ENCODE results near the gene NLGN1. TPM values are rescaled to one million over a fixed set of nuclear protein-coding genes. Genes with fewer than 3 reads are reported as not detected.
A peak's percentile ranks its signal among the peaks of the same experiment; 100 is the strongest.

The NLGN1 gene
- total RNA-seq, 1 experiment from 2014 or later, result 4.0 TPM

- Histone ChIP-seq H3K9me3 (no peaks in the 10 kb centered on the region), H3K36me3 (no peaks in the 10 kb centered on the region; the same call in 1 of the 2 replicates), H3K4me3 (no peak overlapping the region), H3K27me3 (no peaks in the 10 kb centered on the region)
- peak; percentile 4 for DNase-seq
Measured at GRCh38 chr3:173785004-173785403, 387.5 kb downstream of the NLGN1 start.

DNA sequence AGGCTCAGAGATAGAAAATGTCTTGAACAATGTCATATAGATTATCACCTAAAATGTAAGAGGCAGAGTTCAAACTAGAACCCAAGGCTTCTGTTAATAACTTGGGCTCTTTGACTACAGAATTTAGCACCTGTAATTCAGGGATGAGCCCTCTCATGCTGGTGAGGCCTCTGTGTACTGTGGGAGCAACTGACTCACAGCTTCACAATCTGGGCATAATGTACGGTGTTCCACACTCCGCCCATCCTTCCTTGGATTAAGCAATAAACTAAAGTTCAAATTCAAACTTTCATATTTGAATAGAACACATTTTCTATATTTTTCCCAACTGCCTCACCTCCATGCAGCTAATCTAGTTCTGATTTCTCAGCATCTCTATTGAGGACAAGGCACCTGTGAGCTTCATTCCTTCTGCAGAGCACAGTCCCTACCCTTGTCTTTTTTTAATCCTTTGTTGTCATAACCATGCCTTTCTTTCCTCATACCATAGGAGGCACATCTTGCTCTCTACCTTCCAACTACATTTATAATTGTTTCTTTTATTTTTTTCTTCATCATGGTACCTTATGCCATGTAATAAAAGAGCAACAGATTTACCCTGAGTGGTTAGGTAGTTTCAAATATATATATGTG is 392.1 kb downstream of the NLGN1 start:
- no peaks in the 10 kb centered on the region; the same call in 1 of the 2 replicates for H3K36me3 ChIP-seq
- H3K27me3 ChIP-seq, result no peaks in the 10 kb centered on the region
- H3K9me3 ChIP-seq, result no peaks in the 10 kb centered on the region
- H3K4me3 ChIP-seq, result no peak overlapping the region
- DNase-seq, result peak; percentile 9

DNA sequence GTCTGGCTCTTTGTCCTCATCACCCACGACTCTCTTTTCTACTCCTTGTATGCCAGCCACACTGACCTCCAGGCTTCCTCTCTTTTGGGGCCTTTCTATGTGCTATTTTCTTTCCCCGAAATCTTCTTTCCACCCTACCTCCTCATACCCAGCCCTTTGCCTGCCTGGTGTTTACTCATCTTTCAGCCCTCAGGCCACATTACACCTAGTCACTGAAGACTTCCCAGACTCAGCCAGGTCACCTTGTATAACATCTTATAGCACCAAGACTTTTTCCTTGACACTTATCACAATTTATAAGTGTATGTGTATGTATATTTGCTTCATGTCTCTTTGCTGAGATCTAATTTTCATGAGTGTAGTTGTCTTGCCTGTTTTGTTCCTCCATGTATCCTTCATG is 396.4 kb downstream of the NLGN1 start:
- Histone ChIP-seq H3K9me3 (no peaks in the 10 kb centered on the region), H3K27me3 (no peaks in the 10 kb centered on the region), H3K36me3 (no peaks in the 10 kb centered on the region), H3K4me3 (no peak overlapping the region)
- no peak for DNase-seq

DNA sequence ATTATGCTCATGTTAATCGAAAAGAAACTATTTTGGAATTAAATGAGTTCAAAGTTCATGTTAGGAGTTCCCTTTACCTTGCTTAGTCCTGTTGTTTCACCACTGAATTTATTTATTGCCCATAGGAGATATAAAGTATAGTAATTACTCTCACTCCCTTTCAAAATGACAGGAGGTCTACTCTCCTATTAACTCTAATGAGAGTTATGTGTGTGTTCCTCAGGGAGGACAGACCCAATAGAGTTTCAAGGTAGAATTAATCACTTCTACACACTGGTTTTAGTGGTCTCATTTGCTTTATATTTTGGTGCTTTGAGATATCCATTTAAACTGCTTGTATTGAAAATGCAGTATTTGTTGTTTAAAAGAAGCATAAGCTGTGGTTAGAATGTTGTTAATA is 398.9 kb downstream of the NLGN1 start:
- no peaks in the 10 kb centered on the region for H3K9me3 ChIP-seq
- H3K4me3 ChIP-seq, result no peak overlapping the region
- H3K27me3 ChIP-seq, result no peaks in the 10 kb centered on the region
- no peaks in the 10 kb centered on the region for H3K36me3 ChIP-seq
- DNase-seq, result no peak

DNA sequence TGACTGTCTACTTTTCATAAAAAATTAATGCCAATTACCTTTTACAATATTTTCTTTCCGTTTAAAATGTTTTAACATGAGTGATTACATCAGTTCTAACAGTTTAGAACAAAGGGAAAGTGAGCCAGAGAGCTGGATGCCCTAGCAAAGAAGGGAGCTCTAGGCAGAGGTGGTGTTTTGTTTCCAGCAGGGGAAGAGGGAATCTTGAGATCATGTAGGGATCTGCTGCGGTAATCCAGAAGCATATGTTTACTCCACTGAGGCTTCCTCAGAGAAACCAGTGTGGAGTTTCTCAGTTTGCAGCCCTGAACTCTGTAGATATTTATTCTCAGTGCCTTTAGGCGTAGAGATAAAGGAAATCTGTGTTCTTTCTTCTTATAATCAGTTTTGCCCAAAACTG is 399.3 kb downstream of the NLGN1 start:
- H3K36me3 ChIP-seq, result no peaks in the 10 kb centered on the region
- H3K4me3 ChIP-seq, result no peak overlapping the region
- no peak for DNase-seq
- no peaks in the 10 kb centered on the region for H3K27me3 ChIP-seq
- H3K9me3 ChIP-seq, result no peaks in the 10 kb centered on the region

GRCh38 chr3:173799060-173799816 is 401.7 kb downstream of the NLGN1 start:
- H3K36me3 ChIP-seq, result no peaks in the 10 kb centered on the region
- H3K4me3 ChIP-seq, result no peak overlapping the region
- no peaks in the 10 kb centered on the region for H3K27me3 ChIP-seq
- DNase-seq, result no peak
- H3K9me3 ChIP-seq, result no peaks in the 10 kb centered on the region

DNA sequence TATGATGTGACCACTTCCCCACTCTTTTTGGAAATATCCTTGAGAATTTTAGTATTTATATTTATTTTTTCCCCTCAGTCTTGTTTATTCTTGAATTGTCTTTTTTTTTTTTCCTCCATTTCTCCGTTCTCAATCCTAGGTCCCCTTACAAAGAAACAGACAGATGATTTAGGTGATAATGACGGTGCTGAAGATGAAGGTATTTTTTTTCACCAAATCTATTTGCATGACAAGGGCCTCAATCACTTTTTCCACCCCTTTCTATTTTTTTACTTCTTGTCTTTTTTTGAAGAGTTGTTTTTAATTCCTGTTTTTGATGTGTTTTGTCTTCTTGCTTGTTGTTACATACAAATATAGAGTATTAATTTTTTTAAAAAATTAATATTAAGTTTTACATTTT is 402.6 kb downstream of the NLGN1 start:
- no peaks in the 10 kb centered on the region for H3K9me3 ChIP-seq
- H3K27me3 ChIP-seq, result no peaks in the 10 kb centered on the region
- H3K36me3 ChIP-seq, result no peaks in the 10 kb centered on the region
- H3K4me3 ChIP-seq, result no peak overlapping the region
- no peak for DNase-seq

- no peak for DNase-seq
- no peaks in the 10 kb centered on the region for H3K27me3 ChIP-seq
- H3K4me3 ChIP-seq, result no peak overlapping the region
- H3K36me3 ChIP-seq, result no peaks in the 10 kb centered on the region
- no peaks in the 10 kb centered on the region for H3K9me3 ChIP-seq
Measured at GRCh38 chr3:173814809-173815208, 417.3 kb downstream of the NLGN1 start.

- no peak for DNase-seq
- Histone ChIP-seq H3K9me3 (no peaks in the 10 kb centered on the region), H3K27me3 (no peaks in the 10 kb centered on the region), H3K4me3 (no peak overlapping the region), H3K36me3 (no peaks in the 10 kb centered on the region)
Measured at GRCh38 chr3:173819368-173819767, 421.8 kb downstream of the NLGN1 start.

DNA sequence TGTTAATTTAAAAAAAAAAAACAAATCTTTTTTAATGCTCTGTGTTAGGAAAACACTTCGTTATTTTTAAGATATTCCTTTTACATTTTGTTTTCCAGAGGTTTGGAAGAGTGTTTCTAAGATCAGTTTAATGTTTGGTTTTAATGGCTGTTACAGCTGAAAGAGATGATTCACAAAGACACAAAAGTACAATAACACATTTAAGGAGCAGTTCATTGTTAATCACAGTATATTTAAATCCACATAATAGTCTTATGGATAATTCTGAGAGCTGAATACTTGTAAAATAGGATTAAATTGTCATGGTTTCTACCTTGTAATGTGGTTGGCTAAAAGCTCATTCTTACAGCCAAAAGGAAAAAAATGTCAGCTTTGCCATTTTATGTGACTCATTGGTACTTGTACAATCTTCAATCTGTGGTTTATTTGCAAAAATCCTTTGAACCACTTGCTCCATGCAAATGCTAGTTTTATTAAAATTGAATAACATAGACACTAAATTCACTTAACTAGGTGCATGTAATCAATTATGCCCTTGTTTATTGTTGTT is 426.4 kb downstream of the NLGN1 start:
- DNase-seq, result no peak
- Histone ChIP-seq H3K4me3 (no peak overlapping the region), H3K27me3 (no peaks in the 10 kb centered on the region), H3K9me3 (no peaks in the 10 kb centered on the region), H3K36me3 (no peaks in the 10 kb centered on the region)

DNA sequence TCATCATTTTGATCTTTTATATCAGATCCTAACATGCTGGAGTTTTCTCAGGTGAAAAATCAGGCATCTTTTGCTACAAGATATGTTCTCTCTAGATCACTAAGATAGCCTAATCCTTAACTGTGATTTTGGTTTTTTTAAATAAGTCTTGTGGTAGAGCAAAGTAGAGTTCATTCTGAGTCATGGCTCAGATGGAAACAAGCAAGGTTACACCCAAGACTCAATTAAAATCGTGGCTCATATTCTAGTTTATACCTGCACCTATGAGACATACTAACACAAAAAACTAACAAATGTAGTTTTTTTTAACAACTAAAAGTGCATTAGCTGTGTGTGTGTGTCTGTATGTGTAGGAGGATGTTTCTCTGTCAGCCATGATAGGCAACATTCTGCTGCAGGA is 428.2 kb downstream of the NLGN1 start:
- no peaks in the 10 kb centered on the region for H3K27me3 ChIP-seq
- no peaks in the 10 kb centered on the region for H3K36me3 ChIP-seq
- DNase-seq, result no peak
- H3K9me3 ChIP-seq, result no peaks in the 10 kb centered on the region
- no peak overlapping the region for H3K4me3 ChIP-seq

DNA sequence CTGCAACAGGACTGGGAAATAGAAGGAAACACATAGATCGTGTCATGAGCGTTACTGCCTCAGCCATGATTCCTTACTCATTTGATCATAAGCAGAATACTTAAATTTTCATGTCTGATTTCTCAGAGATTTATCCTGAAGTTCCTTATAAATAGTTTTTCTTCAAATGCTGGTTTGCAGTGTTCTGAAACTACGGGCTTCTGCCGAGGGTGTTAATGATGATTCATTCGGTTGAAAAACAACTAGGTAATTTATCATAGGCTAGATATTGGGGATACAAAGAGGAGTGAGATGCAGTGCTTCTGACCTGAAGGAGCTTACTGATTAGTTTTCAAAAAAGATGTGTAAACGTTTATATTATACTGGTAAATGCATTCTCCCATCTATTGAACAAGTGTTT is 428.9 kb downstream of the NLGN1 start:
- H3K36me3 ChIP-seq, result no peaks in the 10 kb centered on the region
- no peak overlapping the region for H3K4me3 ChIP-seq
- no peak for DNase-seq
- no peaks in the 10 kb centered on the region for H3K9me3 ChIP-seq
- no peaks in the 10 kb centered on the region for H3K27me3 ChIP-seq

DNA sequence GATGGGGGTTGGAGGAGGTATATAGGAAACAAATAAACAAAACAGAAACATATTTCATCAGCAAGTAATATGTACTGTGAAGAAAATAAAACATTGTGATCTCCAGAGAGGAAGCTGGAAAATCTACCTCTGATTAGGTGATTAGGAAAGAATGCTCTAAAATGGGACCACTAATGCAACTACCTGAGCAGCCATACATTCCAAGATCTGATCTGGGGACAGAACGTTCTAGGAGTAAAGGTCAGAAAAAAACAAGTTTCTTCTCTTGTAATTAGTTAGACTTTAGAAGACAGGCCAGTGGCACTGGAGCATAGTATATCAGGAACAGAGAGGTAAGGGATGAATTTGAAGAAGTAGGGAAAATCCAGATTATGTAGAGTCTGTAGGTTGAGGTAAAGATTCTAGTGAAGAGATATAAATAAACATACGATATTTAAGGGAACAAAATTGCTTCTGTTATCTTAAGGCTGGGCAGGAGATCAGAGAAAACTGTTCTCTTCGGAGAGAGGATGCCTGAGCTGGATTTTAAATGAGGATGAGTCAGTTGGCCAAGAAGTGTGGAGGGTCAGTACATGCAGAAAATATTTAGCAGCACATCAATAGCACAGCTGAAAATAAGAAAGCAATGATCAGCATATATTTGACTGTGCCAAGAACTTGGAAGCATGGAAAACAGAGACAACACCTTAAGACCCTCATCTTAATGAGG is 429.5 kb downstream of the NLGN1 start:
- Histone ChIP-seq H3K9me3 (no peaks in the 10 kb centered on the region), H3K36me3 (no peaks in the 10 kb centered on the region), H3K27me3 (no peaks in the 10 kb centered on the region), H3K4me3 (no peak overlapping the region)
- peak; percentile 59 for DNase-seq

DNA sequence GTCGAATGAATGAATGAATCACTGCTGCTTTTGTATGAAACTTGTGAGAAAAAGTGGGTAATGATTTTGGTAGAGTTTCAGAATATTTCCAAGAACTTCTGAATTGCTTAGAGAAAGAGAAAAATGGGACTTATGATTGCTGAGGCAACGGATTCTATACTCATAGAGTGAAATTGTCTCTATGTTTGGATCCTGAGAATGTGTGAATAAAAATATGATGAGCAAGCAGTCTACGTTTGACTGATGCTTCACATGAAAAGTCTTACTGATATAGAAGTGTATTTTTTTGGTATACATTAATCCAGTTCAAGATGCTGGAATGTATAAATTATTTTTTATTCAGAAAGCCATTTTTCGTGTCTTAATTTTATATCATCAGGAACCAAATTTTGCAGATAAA is 441.1 kb downstream of the NLGN1 start:
- no peaks in the 10 kb centered on the region for H3K9me3 ChIP-seq
- no peaks in the 10 kb centered on the region for H3K27me3 ChIP-seq
- no peak overlapping the region for H3K4me3 ChIP-seq
- no peaks in the 10 kb centered on the region for H3K36me3 ChIP-seq
- no peak for DNase-seq

DNA sequence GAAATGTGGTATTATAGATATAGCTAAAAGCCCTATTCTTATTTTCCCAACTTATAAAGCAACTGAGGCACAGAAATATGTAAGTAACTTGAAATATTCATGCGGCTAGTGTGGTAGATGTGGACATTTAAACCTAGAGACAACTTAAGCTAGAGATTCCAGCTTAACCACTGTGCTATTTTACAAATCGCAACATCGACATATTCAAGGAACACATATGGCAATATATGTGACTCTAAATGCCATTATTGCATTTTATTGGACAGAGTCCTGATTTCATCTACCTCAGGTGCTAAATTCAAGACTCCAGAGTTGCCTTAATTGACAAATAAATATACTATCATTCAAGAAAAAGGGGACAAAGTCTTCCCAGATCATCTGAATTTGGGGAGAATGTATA is 442.3 kb downstream of the NLGN1 start:
- Histone ChIP-seq H3K9me3 (no peaks in the 10 kb centered on the region), H3K4me3 (no peak overlapping the region), H3K27me3 (no peaks in the 10 kb centered on the region), H3K36me3 (no peaks in the 10 kb centered on the region)
- DNase-seq, result no peak

DNA sequence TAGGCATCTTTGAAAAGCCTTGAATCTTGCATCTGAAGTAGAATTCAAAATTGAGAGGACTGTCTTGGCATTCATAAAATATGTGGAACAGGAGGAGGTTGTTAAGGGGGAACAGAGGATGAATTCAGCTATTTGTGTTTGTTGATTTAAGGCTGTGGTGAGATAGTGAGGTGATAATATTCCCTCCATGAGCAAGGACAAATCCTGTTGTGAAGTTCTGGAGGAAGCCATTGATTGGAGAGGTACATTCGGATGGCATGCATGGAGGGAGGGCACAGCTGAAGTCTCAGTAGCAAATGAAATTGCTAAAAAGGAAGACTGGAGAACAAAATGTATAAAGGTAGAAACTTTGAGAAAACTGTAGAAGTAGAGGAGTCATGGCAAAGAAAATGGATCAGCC is 443.8 kb downstream of the NLGN1 start:
- DNase-seq, result no peak
- Histone ChIP-seq H3K36me3 (no peaks in the 10 kb centered on the region), H3K9me3 (no peaks in the 10 kb centered on the region), H3K4me3 (no peak overlapping the region), H3K27me3 (no peaks in the 10 kb centered on the region)

- no peaks in the 10 kb centered on the region for H3K36me3 ChIP-seq
Measured at GRCh38 chr3:173843060-173843459, 445.5 kb downstream of the NLGN1 start.

More at GRCh38 chr3:173843060-173843459, 445.5 kb downstream of the NLGN1 start:
- no peak overlapping the region for H3K4me3 ChIP-seq
- no peaks in the 10 kb centered on the region for H3K27me3 ChIP-seq
- H3K9me3 ChIP-seq, result no peaks in the 10 kb centered on the region
- DNase-seq, result no peak
